ENCODE results near the gene TUBA8.
"Not testable (repeated sequence)": the region's sequence is repeated elsewhere in the genome, so short reads cannot be mapped to it uniquely, and the experiment has no call there.

DNA sequence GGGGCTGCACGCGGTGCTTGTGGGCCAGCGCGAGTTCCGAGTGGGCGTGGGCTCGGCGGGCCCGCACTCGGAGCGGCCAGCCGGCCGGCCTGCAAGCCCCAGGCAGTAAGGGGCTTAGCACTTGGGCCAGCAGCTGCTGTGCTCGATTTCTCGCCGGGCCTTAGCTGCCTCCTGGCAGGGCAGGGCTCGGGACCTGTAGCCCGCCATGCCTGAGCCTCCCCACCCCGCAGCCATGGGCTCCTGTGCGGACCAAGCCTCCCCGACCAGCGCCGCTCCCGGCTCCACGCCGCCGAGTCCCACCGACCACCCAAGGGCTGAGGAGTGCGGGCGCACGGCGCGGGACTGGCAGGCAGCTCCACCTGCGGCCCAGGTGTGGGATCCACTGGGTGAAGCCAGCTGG is 44.9 kb downstream of the TUBA8 start:
- TF ChIP-seq, protein P1, sequence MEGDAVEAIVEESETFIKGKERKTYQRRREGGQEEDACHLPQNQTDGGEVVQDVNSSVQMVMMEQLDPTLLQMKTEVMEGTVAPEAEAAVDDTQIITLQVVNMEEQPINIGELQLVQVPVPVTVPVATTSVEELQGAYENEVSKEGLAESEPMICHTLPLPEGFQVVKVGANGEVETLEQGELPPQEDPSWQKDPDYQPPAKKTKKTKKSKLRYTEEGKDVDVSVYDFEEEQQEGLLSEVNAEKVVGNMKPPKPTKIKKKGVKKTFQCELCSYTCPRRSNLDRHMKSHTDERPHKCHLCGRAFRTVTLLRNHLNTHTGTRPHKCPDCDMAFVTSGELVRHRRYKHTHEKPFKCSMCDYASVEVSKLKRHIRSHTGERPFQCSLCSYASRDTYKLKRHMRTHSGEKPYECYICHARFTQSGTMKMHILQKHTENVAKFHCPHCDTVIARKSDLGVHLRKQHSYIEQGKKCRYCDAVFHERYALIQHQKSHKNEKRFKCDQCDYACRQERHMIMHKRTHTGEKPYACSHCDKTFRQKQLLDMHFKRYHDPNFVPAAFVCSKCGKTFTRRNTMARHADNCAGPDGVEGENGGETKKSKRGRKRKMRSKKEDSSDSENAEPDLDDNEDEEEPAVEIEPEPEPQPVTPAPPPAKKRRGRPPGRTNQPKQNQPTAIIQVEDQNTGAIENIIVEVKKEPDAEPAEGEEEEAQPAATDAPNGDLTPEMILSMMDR (IDR thresholded peaks at IDR 0.05): not testable (repeated sequence)
- TF ChIP-seq EP300 (IDR thresholded peaks at IDR 0.05); POLR2AphosphoS5 (IDR thresholded peaks at IDR 0.05); POLR2A (IDR thresholded peaks at IDR 0.05; ENCODE audit: low read depth): not testable (repeated sequence)

Measured in esophagus muscularis mucosa (tissue), 4 donors.